ENCODE measurements around the gene APC.

The APC gene

DNA sequence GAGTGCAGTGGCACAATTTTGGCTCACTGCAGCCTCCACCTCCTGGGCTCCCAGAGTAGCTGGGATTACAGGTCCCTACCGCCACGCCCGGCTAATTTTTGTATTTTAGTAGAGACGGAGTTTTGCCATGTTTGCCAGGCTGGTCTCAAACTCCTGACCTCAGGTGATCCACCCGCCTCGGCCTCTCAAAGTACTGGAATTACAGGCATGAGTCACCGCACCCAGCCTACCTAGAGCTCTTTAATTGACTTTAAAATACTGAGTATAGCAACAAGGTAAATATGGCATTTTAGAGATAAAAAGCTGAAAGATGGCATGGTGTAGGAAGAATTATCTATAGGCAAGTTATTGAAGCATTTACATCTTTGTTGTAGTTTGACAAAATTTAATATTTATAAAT is 21.0 kb downstream of the APC start:
- Histone ChIP-seq H3K27ac (replicated peaks) (no peak overlapping the region), H3K4me3 (replicated peaks; ENCODE audit: insufficient read depth, low read length) (no peak overlapping the region), H3K27me3 (ENCODE audit: insufficient read depth, poor library complexity, severe bottlenecking) (no peaks in the 10 kb centered on the region)
- TF ChIP-seq GABPA (IDR thresholded peaks at IDR 0.05; ENCODE audit: low read depth) (no peak), SPI1 (IDR thresholded peaks at IDR 0.05; ENCODE audit: borderline replicate concordance, low read depth) (no peak), POLR2AphosphoS5 (IDR thresholded peaks at IDR 0.05; ENCODE audit: low read depth) (no peak)
- TF ChIP-seq, protein P1, sequence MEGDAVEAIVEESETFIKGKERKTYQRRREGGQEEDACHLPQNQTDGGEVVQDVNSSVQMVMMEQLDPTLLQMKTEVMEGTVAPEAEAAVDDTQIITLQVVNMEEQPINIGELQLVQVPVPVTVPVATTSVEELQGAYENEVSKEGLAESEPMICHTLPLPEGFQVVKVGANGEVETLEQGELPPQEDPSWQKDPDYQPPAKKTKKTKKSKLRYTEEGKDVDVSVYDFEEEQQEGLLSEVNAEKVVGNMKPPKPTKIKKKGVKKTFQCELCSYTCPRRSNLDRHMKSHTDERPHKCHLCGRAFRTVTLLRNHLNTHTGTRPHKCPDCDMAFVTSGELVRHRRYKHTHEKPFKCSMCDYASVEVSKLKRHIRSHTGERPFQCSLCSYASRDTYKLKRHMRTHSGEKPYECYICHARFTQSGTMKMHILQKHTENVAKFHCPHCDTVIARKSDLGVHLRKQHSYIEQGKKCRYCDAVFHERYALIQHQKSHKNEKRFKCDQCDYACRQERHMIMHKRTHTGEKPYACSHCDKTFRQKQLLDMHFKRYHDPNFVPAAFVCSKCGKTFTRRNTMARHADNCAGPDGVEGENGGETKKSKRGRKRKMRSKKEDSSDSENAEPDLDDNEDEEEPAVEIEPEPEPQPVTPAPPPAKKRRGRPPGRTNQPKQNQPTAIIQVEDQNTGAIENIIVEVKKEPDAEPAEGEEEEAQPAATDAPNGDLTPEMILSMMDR (IDR thresholded peaks at IDR 0.05; ENCODE audit: insufficient read depth, low read length) = no peak
- TF ChIP-seq, protein P2, sequence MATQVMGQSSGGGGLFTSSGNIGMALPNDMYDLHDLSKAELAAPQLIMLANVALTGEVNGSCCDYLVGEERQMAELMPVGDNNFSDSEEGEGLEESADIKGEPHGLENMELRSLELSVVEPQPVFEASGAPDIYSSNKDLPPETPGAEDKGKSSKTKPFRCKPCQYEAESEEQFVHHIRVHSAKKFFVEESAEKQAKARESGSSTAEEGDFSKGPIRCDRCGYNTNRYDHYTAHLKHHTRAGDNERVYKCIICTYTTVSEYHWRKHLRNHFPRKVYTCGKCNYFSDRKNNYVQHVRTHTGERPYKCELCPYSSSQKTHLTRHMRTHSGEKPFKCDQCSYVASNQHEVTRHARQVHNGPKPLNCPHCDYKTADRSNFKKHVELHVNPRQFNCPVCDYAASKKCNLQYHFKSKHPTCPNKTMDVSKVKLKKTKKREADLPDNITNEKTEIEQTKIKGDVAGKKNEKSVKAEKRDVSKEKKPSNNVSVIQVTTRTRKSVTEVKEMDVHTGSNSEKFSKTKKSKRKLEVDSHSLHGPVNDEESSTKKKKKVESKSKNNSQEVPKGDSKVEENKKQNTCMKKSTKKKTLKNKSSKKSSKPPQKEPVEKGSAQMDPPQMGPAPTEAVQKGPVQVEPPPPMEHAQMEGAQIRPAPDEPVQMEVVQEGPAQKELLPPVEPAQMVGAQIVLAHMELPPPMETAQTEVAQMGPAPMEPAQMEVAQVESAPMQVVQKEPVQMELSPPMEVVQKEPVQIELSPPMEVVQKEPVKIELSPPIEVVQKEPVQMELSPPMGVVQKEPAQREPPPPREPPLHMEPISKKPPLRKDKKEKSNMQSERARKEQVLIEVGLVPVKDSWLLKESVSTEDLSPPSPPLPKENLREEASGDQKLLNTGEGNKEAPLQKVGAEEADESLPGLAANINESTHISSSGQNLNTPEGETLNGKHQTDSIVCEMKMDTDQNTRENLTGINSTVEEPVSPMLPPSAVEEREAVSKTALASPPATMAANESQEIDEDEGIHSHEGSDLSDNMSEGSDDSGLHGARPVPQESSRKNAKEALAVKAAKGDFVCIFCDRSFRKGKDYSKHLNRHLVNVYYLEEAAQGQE (IDR thresholded peaks at IDR 0.05; ENCODE audit: insufficient replicate concordance, low read depth) = no peak
- no peak for DNase-seq (ENCODE audit: low read depth in 1 of 2, low spot score in 1 of 2)

DNA sequence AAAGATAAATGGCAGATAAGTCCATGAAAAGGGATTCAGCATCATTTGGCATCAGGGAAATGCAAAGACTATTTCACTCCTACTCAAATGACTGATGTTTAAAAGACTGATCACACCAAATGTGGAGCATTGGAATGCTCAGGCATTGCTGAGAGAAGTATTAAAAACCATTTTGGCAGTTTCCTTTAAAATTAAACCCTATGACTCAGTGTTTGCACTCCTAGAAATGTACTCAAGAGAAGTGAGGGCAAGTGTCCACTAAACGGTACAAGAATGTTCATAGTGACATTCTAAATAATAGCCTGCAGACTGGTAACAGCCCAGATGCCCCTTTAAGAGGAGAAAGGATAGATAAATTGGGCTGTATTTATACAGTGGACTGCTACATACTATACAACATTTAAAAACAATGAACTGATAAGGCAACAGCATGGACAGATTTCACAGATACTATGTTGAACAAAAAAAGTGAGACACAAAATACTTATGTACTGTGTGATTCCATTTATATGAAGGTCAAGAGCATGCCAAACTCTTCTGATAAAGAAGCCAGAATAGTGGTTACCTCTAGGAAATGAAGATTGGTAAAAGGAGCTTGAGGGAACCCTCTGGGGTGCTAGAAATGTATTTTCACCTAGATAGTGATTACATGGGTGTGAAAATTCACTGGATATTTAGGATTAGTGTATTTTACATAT is 24.6 kb downstream of the APC start:
- Histone ChIP-seq H3K27ac (replicated peaks) (no peak overlapping the region), H3K4me3 (replicated peaks; ENCODE audit: insufficient read depth, low read length) (no peak overlapping the region), H3K27me3 (ENCODE audit: insufficient read depth, poor library complexity, severe bottlenecking) (no peaks in the 10 kb centered on the region)
- no peak for TF ChIP-seq SPI1 (IDR thresholded peaks at IDR 0.05; ENCODE audit: borderline replicate concordance, low read depth)
- no peak for TF ChIP-seq POLR2AphosphoS5 (IDR thresholded peaks at IDR 0.05; ENCODE audit: low read depth)
- TF ChIP-seq, protein P2 (IDR thresholded peaks at IDR 0.05; ENCODE audit: insufficient replicate concordance, low read depth) = no peak
- TF ChIP-seq GABPA (IDR thresholded peaks at IDR 0.05; ENCODE audit: low read depth) = no peak
- TF ChIP-seq, protein P1 (IDR thresholded peaks at IDR 0.05; ENCODE audit: insufficient read depth, low read length) = no peak
- no peak for DNase-seq (ENCODE audit: low read depth in 1 of 2, low spot score in 1 of 2)

DNA sequence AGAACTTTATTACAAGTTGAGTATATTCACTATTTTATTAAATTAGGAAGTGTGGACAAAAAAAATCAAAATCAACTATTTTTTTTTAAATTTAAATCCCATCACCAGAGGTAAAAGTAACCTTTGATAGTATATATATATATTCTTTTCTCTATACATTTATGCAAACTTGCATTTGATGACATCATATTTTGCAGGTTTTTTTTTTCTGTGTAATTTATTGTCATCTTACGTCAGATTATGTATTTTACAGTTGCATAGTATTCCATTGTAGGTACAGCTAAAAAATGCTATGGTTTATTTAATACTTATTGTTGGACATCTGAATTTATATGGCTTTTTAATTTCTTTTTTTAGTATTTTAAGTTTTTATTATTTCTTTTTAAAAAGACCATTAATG is 25.5 kb downstream of the APC start:
- Histone ChIP-seq H3K27ac (replicated peaks) (no peak overlapping the region), H3K27me3 (ENCODE audit: insufficient read depth, poor library complexity, severe bottlenecking) (no peaks in the 10 kb centered on the region), H3K4me3 (replicated peaks; ENCODE audit: insufficient read depth, low read length) (no peak overlapping the region)
- no peak for DNase-seq (ENCODE audit: low read depth in 1 of 2, low spot score in 1 of 2)
- TF ChIP-seq SPI1 (IDR thresholded peaks at IDR 0.05; ENCODE audit: borderline replicate concordance, low read depth) = no peak
- TF ChIP-seq, protein P2 (IDR thresholded peaks at IDR 0.05; ENCODE audit: insufficient replicate concordance, low read depth) = no peak
- TF ChIP-seq POLR2AphosphoS5 (IDR thresholded peaks at IDR 0.05; ENCODE audit: low read depth) = no peak

Measured in HL-60 (cell line).